HepG2 (cell line): ENCODE results near the gene CD48. TPM values are rescaled to one million over a fixed set of nuclear protein-coding genes. Genes with fewer than 3 reads are reported as not detected.

Experiments
- ATAC-seq: fragments of 200-7000 bp; cut with Tn5 transposase; 3 replicates; pipeline ENCODE4 v1.9.1; 2020; ENCODE audit warnings: mild to moderate bottlenecking, moderate library complexity
- BruUV-seq: library from RNA; stranded (reverse); fragments of 400-500 nt; replicated peaks from 2 replicates; lab custom pipeline; 2021; lab: Mats Ljungman, UMichigan
- CTCF ChIA-PET: fragments of 300-600 bp; formaldehyde crosslinking; extraction: SDS; loops from one replicate; lab custom pipeline; 2021; ENCODE audit warnings: low total read pairs, inconsistent platforms, low intra/inter-chr PET ratio; lab: Yijun Ruan, JAX
- POLR2A ChIA-PET: fragments of 350-600 bp; sonication (Branson Sonifier 250); formaldehyde crosslinking; loops from one replicate; lab custom pipeline; 2020; ENCODE audit warnings: antibody characterized with exemption, inconsistent platforms; lab: Yijun Ruan, JAX
- DNase-seq: peaks from one replicate; pipeline ENCODE4 v3.0.0-alpha.2; 2015; ENCODE audit warnings: low spot score
- FAIRE-seq: peaks from 3 replicates; lab custom pipeline; 2011; peaks lifted over from hg19 to GRCh38; lab: Jason Lieb, UNC
- H2AFZ ChIP-seq: one replicate; pipeline ENCODE4 v1.6.1; 2011; ENCODE audit warnings: low read length, inconsistent platforms
- H3K27ac ChIP-seq: fragments of 300-600 bp; 3 replicates; pipeline ENCODE4 v1.8.0; 2011; ENCODE audit warnings: mixed run types, mild to moderate bottlenecking, mixed read lengths, low read length, inconsistent platforms; ENCODE audit not compliant: insufficient read depth; ENCODE audit errors: extremely low read length
- H3K27me3 ChIP-seq, 2 experiments: fragments of 200-600 bp in 1 of 2; 2 replicates in 1 of 2; 3 replicates in 1 of 2; pipeline versions ENCODE4 v1.6.0 to v1.8.0; 2011; ENCODE audit warnings: low read length in 2 of 2, mild to moderate bottlenecking in 2 of 2, moderate library complexity in 2 of 2, inconsistent platforms in 1 of 2; ENCODE audit not compliant: insufficient read depth in 2 of 2, control insufficient read depth in 1 of 2
- H3K36me3 ChIP-seq, 2 experiments: fragments of 200-600 bp in 1 of 2; replicated peaks in 1 of 2; 2 replicates in 1 of 2; 3 replicates in 1 of 2; pipeline versions ENCODE4 v1.5.1 to v1.8.0; 2011; ENCODE audit warnings: low read length in 2 of 2, inconsistent platforms in 1 of 2; ENCODE audit not compliant: insufficient read depth in 2 of 2, control insufficient read depth in 1 of 2
- H3K4me1 ChIP-seq: 2 replicates; pipeline ENCODE4 v1.5.1; 2012; ENCODE audit warnings: low read length, inconsistent platforms; ENCODE audit not compliant: insufficient read depth
- H3K4me2 ChIP-seq: 2 replicates; pipeline ENCODE4 v1.6.0; 2011; ENCODE audit warnings: low read depth, low read length, inconsistent platforms
- H3K4me3 ChIP-seq, 3 experiments: fragments of 200-600 bp in 1 of 3; sonication (generic), shearing (Covaris generic) in 1 of 3; replicated peaks in 1 of 3; 2 replicates each; pipeline ENCODE4 v1.5.1; 2011 to 2016; ENCODE audit warnings: low read length in 3 of 3, inconsistent platforms in 2 of 3, low read depth in 2 of 3, mild to moderate bottlenecking in 2 of 3, control low read depth in 1 of 3, mixed read lengths in 1 of 3; ENCODE audit not compliant: insufficient read depth in 1 of 3
- H3K79me2 ChIP-seq: one replicate; pipeline ENCODE4 v1.6.1; 2011; ENCODE audit warnings: low read length, inconsistent platforms; ENCODE audit not compliant: insufficient read depth
- H3K9ac ChIP-seq: 2 replicates; pipeline ENCODE4 v1.6.0; 2011; ENCODE audit warnings: mild to moderate bottlenecking, low read depth, low read length, inconsistent platforms; ENCODE audit not compliant: insufficient read depth
- H3K9me3 ChIP-seq: 2 replicates; pipeline ENCODE4 v1.5.1; 2012; ENCODE audit warnings: mild to moderate bottlenecking, low read length
- H4K20me1 ChIP-seq: 2 replicates; pipeline ENCODE4 v1.6.0; 2011; ENCODE audit warnings: inconsistent platforms, mild to moderate bottlenecking, low read length, moderate library complexity; ENCODE audit not compliant: insufficient read depth
- CBX2 ChIP-seq, 2 experiments: fragments of 200-600 bp in 1 of 2; sonication (generic); formaldehyde crosslinking in 1 of 2; IDR thresholded peaks; 2 replicates each; pipeline versions ENCODE4 v1.7.0 to v1.8.1; 2018 to 2022; ENCODE audit warnings: low read depth in 2 of 2, low read length in 1 of 2, mild to moderate bottlenecking in 1 of 2, missing genetic modification reagents in 1 of 2
- FOXO4 ChIP-seq: sonication (generic); formaldehyde crosslinking; conservative IDR thresholded peaks from 2 replicates; pipeline ENCODE4 v1.8.1; 2023; ENCODE audit warnings: missing genetic modification reagents
- GABPB1 ChIP-seq: IDR thresholded peaks from 2 replicates; pipeline ENCODE4 v1.6.1; 2016; ENCODE audit warnings: mild to moderate bottlenecking, missing genetic modification reagents, moderate library complexity, missing compliant biosample characterization
- KAT2B ChIP-seq: fragments of 150-350 bp; IDR thresholded peaks from 2 replicates; pipeline ENCODE4 v1.6.1; 2014; ENCODE audit warnings: low read depth, low read length, borderline replicate concordance
- MED13 ChIP-seq: sonication (generic); formaldehyde crosslinking; IDR thresholded peaks from 2 replicates; pipeline ENCODE4 v1.5.0; 2020; ENCODE audit warnings: missing genetic modification reagents
- MIER3 ChIP-seq: IDR thresholded peaks from 2 replicates; pipeline ENCODE4 v1.6.1; 2016; ENCODE audit warnings: missing compliant biosample characterization, borderline replicate concordance
- MLLT10 ChIP-seq: sonication (generic); formaldehyde crosslinking; IDR thresholded peaks from 2 replicates; pipeline ENCODE4 v1.4.0; 2020; ENCODE audit warnings: missing genetic modification reagents
- NFKB2 ChIP-seq: sonication (generic); formaldehyde crosslinking; IDR thresholded peaks from 2 replicates; pipeline ENCODE4 v1.4.0; 2020; ENCODE audit warnings: missing genetic modification reagents, borderline replicate concordance
- SATB2 ChIP-seq: sonication (generic); formaldehyde crosslinking; IDR thresholded peaks from 2 replicates; pipeline ENCODE4 v1.5.0; 2020; ENCODE audit warnings: missing genetic modification reagents
- THAP9 ChIP-seq: sonication (generic); formaldehyde crosslinking; IDR thresholded peaks from 2 replicates; pipeline ENCODE4; 2020; ENCODE audit warnings: missing genetic modification reagents, mild to moderate bottlenecking, borderline replicate concordance
- TRIM24 ChIP-seq: sonication (generic); formaldehyde crosslinking; IDR thresholded peaks from 2 replicates; pipeline ENCODE4 v1.8.0; 2022; ENCODE audit warnings: mild to moderate bottlenecking, missing genetic modification reagents
- ZIK1 ChIP-seq: sonication (generic); formaldehyde crosslinking; IDR thresholded peaks from 2 replicates; pipeline ENCODE4 v1.5.0; 2020; ENCODE audit warnings: mild to moderate bottlenecking, low read depth, missing genetic modification reagents, borderline replicate concordance
- ZMYM3 ChIP-seq: sonication (generic); formaldehyde crosslinking; IDR thresholded peaks from 2 replicates; pipeline ENCODE4 v1.5.1; 2020; ENCODE audit warnings: mild to moderate bottlenecking, missing genetic modification reagents
- ZNF253 ChIP-seq: sonication (generic); formaldehyde crosslinking; IDR thresholded peaks from 2 replicates; pipeline ENCODE4 v1.8.0; 2022; ENCODE audit warnings: mild to moderate bottlenecking, missing genetic modification reagents, borderline replicate concordance
- ZNF501 ChIP-seq: sonication (generic); formaldehyde crosslinking; IDR thresholded peaks from 2 replicates; pipeline ENCODE4 v1.5.1; 2020; ENCODE audit warnings: mild to moderate bottlenecking, moderate library complexity, missing genetic modification reagents
- ZNF782 ChIP-seq: sonication (generic); formaldehyde crosslinking; IDR thresholded peaks from 2 replicates; pipeline ENCODE4 v1.4.0; 2020; ENCODE audit warnings: missing genetic modification reagents, mild to moderate bottlenecking, borderline replicate concordance
- WGBS: methylation state at CpG from one replicate; pipeline ENCODE4 v1.1.6; 2017; ENCODE audit warnings: low lambda C conversion rate; 5-methylcytosine and 5-hydroxymethylcytosine counted together
- in situ Hi-C: cut with HindIII; loops from 2 replicates; pipeline ENCODE4 v1.10.0; 2017; ENCODE audit warnings: low pct_unique_long_range_greater_than_20kb; ENCODE audit not compliant: extremely low pct_ligation_motif_present
- intact Hi-C: fragments of 100-400 bp; cut with micrococcal nuclease; formaldehyde crosslinking; loops from one replicate; pipeline ENCODE4 v1.10.0; 2022; ENCODE audit not compliant: unreplicated experiment
- polyA plus RNA-seq, 8 experiments: library from polyadenylated mRNA; depleted of rRNA in 3 of 8; stranded (reverse) in 7 of 8; unstranded in 1 of 8; fragments of >200 nt; fragmentation: Illumina TruSeq in 4 of 8; extraction: Trizol in 4 of 8; gene quantifications; 2 replicates each; pipeline versions ENCODE4 v1.2.1 to v1.2.3, GENCODE V29; 2011 to 2016; ENCODE audit warnings: low read depth in 4 of 8, missing spikeins in 1 of 8, mixed read lengths in 1 of 8; ENCODE audit not compliant: insufficient read depth in 1 of 8
- total RNA-seq, 5 experiments: library from RNA; depleted of rRNA; stranded (reverse); fragments of >200 nt; fragmentation: Illumina TruSeq; extraction: Trizol; gene quantifications; 2 replicates each; pipeline ENCODE4 v1.2.3, GENCODE V29; 2016; ENCODE audit warnings: low read depth in 1 of 5
- TF ChIP-seq, protein P1 (sequence below): sonication (generic); formaldehyde crosslinking; IDR thresholded peaks from 2 replicates; pipeline ENCODE4 v1.4.0; 2020; ENCODE audit warnings: missing genetic modification reagents
- TF ChIP-seq, protein P2 (sequence below): sonication (generic); formaldehyde crosslinking; conservative IDR thresholded peaks from 2 replicates; pipeline ENCODE4 v1.8.0; 2022; ENCODE audit warnings: low read depth, missing genetic modification reagents

The CD48 gene
- total and polyA plus RNA-seq, 2 of the 13 experiments (the other 11 are each of a cell fraction or from before 2014, with no cell fraction given): not detected

GRCh38 chr1:160739098-160739511 lies 27.5 kb upstream of the CD48 start, which contains the start of gene SLAMF7:
Gene SLAMF7 (plus strand): TSS chr1:160739247. CDS start chr1:160739302, 55 bp downstream.
- ChIA-PET POLR2A (no interaction called here), CTCF (no interaction called here)
- Histone ChIP-seq H3K27ac (no peak within 1 kb of the TSS), H3K4me3 (no peak within 1 kb of the TSS), H3K9me3 (peaks cover 12% of the 10 kb centered on the region; the same call in 1 of the 2 replicates), H3K36me3 (no peaks in the 10 kb centered on the region), H3K4me1 (no peaks in the 10 kb centered on the region), H3K79me2 (no peaks in the 10 kb centered on the region), H3K4me2 (no peak within 1 kb of the TSS), H3K27me3 (no peaks in the 10 kb centered on the region; a peak in 1 of 5 replicates), H2AFZ (no peak within 1 kb of the TSS), H4K20me1 (no peaks in the 10 kb centered on the region), H3K9ac (no peak within 1 kb of the TSS)
- intact Hi-C loops (no loop called here), in situ Hi-C loops (no loop called here)
- no peak for ATAC-seq
- FAIRE-seq: no peak
- BruUV-seq: no TSS peak
- 37% methylated on average over 5 of the region's 5 CpGs for WGBS
- DNase-seq: no peak
- no peak for TF ChIP-seq ZIK1 (CRISPR knock-in tag)
- no peak for TF ChIP-seq KAT2B
- TF ChIP-seq THAP9 (CRISPR knock-in tag): no peak
- no peak for TF ChIP-seq FOXO4 (CRISPR knock-in tag)
- no peak for TF ChIP-seq ZNF501
- no peak for TF ChIP-seq ZMYM3 (CRISPR knock-in tag)
- TF ChIP-seq MED13: no peak
- TF ChIP-seq MLLT10 (CRISPR knock-in tag): no peak
- TF ChIP-seq TRIM24 (CRISPR knock-in tag): no peak
- TF ChIP-seq ZNF782 (CRISPR knock-in tag): no peak
- TF ChIP-seq NFKB2: no peak
- TF ChIP-seq, protein P1, sequence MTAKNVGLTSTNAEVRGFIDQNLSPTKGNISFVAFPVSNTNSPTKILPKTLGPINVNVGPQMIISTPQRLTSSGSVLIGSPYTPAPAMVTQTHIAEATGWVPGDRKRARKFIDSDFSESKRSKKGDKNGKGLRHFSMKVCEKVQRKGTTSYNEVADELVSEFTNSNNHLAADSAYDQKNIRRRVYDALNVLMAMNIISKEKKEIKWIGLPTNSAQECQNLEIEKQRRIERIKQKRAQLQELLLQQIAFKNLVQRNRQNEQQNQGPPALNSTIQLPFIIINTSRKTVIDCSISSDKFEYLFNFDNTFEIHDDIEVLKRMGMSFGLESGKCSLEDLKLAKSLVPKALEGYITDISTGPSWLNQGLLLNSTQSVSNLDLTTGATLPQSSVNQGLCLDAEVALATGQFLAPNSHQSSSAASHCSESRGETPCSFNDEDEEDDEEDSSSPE: no peak
- no peak for TF ChIP-seq GABPB1 (CRISPR knock-in tag)
- TF ChIP-seq SATB2 (CRISPR knock-in tag): no peak
- no peak for TF ChIP-seq ZNF253
- no peak for TF ChIP-seq CBX2 (IDR thresholded peaks at IDR 0.05; ENCODE audit: low read depth, low read length)
- no peak for TF ChIP-seq CBX2 (CRISPR knock-in tag; IDR thresholded peaks at IDR 0.05; ENCODE audit: low read depth)
- TF ChIP-seq MIER3: no peak
- TF ChIP-seq, protein P2, sequence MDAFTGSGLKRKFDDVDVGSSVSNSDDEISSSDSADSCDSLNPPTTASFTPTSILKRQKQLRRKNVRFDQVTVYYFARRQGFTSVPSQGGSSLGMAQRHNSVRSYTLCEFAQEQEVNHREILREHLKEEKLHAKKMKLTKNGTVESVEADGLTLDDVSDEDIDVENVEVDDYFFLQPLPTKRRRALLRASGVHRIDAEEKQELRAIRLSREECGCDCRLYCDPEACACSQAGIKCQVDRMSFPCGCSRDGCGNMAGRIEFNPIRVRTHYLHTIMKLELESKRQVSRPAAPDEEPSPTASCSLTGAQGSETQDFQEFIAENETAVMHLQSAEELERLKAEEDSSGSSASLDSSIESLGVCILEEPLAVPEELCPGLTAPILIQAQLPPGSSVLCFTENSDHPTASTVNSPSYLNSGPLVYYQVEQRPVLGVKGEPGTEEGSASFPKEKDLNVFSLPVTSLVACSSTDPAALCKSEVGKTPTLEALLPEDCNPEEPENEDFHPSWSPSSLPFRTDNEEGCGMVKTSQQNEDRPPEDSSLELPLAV: no peak
